Peyer's patch (tissue), 4 donors: Measurements from ENCODE around the gene INTS11.

Source experiments
- CTCF ChIP-seq, 6 experiments: fragments of 450-650 bp in 4 of 6; fragments of 200-600 bp in 2 of 6; sonication (generic) in 1 of 6; IDR thresholded peaks; one replicate each; pipeline ENCODE4 v1.5.1; 2017 to 2019; ENCODE audit warnings: antibody characterized with exemption in 6 of 6, mild to moderate bottlenecking in 3 of 6, moderate library complexity in 1 of 6
- POLR2A ChIP-seq, 2 donors: fragments of 450-650 bp; IDR thresholded peaks; one replicate each; pipeline ENCODE4 v1.5.1; 2017; ENCODE audit warnings: antibody characterized with exemption in 2 of 2, mild to moderate bottlenecking in 2 of 2, moderate library complexity in 2 of 2

DNA sequence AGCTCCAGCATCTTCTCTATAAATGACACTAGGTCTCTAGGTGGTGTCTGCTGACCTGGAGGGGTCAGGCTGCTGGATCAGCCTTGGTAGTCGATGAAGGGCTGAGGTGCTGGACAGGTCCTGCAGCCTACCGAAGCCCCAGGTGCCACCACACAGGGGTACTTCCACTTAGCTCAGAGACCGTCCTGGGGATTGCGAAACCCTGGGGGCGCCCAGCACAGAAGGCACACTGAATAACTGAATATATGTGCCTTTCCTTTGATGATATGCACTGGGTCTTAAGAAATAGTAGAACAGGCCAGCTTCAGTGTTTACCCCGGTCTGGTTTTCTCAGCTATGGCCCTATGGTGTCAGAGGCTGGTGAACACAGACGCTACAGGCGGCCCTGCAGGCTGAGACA, 61.7 kb downstream of the INTS11 start:
- no peak for TF ChIP-seq CTCF (IDR thresholded peaks at IDR 0.05)
- TF ChIP-seq POLR2A (IDR thresholded peaks at IDR 0.05) = no peak
